Natural killer cell (primary cell): Measurements from ENCODE around the gene STEAP1B. TPM values are rescaled to one million over a fixed set of nuclear protein-coding genes. Genes with fewer than 3 reads are reported as not detected.

Experiments used
- ATAC-seq, 3 donors: fragments of 150-1000 bp in 2 of 3; fragments of 200-7000 bp in 1 of 3; cut with Tn5 transposase; 1 replicate in 1 of 3; 2 replicates in 2 of 3; pipeline ENCODE4 v1.10.0; 2021; ENCODE audit warnings: mild to moderate bottlenecking in 2 of 3, moderate library complexity in 2 of 3
- DNase-seq, 2 donors: peaks; one replicate each; pipeline versions ENCODE4 v3.0.0 to v3.0.0-alpha.2; 2013 to 2021; ENCODE audit warnings: mixed read lengths in 1 of 2
- H3K27ac ChIP-seq: one replicate; pipeline ENCODE4 v1.5.1; 2013; ENCODE audit warnings: mild to moderate bottlenecking, low read length
- H3K27me3 ChIP-seq: one replicate; pipeline ENCODE4 v1.6.1; 2013; ENCODE audit warnings: low read length; ENCODE audit not compliant: control insufficient read depth, insufficient read depth
- H3K36me3 ChIP-seq: one replicate; pipeline ENCODE4 v1.6.1; 2013; ENCODE audit warnings: low read length; ENCODE audit not compliant: control insufficient read depth, insufficient read depth
- H3K4me1 ChIP-seq: one replicate; pipeline ENCODE4 v1.6.1; 2013; ENCODE audit warnings: low read length; ENCODE audit not compliant: control insufficient read depth, insufficient read depth
- H3K4me3 ChIP-seq: one replicate; pipeline ENCODE4 v1.5.1; 2013; ENCODE audit warnings: low read length
- H3K9me3 ChIP-seq: one replicate; pipeline ENCODE4 v1.6.1; 2013; ENCODE audit warnings: low read length; ENCODE audit not compliant: control insufficient read depth, insufficient read depth
- H3K27ac Mint-ChIP-seq, 2 donors: one replicate each; pipeline ENCODE4 v1.8.0; 2022; ENCODE audit warnings: mild to moderate bottlenecking in 2 of 2, mixed read lengths in 2 of 2, moderate library complexity in 1 of 2
- H3K27me3 Mint-ChIP-seq, 2 donors: one replicate each; pipeline ENCODE4 v1.8.0; 2022; ENCODE audit warnings: low read depth in 2 of 2, mixed read lengths in 2 of 2
- H3K36me3 Mint-ChIP-seq: one replicate; pipeline ENCODE4 v1.8.0; 2022; ENCODE audit warnings: mixed read lengths
- H3K4me1 Mint-ChIP-seq, 2 donors: one replicate each; pipeline ENCODE4 v1.8.0; 2022; ENCODE audit warnings: mixed read lengths in 2 of 2
- H3K4me3 Mint-ChIP-seq: one replicate; pipeline ENCODE4 v1.8.0; 2022; ENCODE audit warnings: mild to moderate bottlenecking, moderate library complexity, mixed read lengths
- H3K9me3 Mint-ChIP-seq, 2 donors: one replicate each; pipeline ENCODE4 v1.8.0; 2022; ENCODE audit warnings: mixed read lengths in 2 of 2
- CTCF ChIP-seq: fragments of 200-600 bp; IDR thresholded peaks from one replicate; pipeline ENCODE4 v1.8.0; 2022; ENCODE audit warnings: antibody characterized with exemption
- WGBS: methylation state at CpG from one replicate; pipeline ENCODE4 v1.1.7; 2013; ENCODE audit warnings: missing lambda C conversion rate; ENCODE audit not compliant: insufficient coverage; 5-methylcytosine and 5-hydroxymethylcytosine counted together
- intact Hi-C: fragments of 100-400 bp; cut with micrococcal nuclease; formaldehyde crosslinking; loops from one replicate; pipeline ENCODE4 v1.14.2; 2022
- total RNA-seq, 4 donors: library from RNA; stranded (reverse); fragments of 120-200 nt in 1 of 4; gene quantifications; one replicate each; pipeline versions ENCODE4 v1.2.3 to v1.2.4, GENCODE V29; 2013 to 2022

STEAP1B gene
- total RNA-seq, 3 donors from 2014 or later (not counting 1 experiment from before 2014, with no cell fraction given), result 0.31 TPM; not detected in 2

- intact Hi-C loops, result no loop called here
- DNase-seq (no peak), ATAC-seq (no peak)
- H3K4me3 Mint-ChIP-seq, result no peak overlapping the region
- H3K9me3 Mint-ChIP-seq, result no peaks in the 10 kb centered on the region
- no peaks in the 10 kb centered on the region for H3K4me1 Mint-ChIP-seq
- H3K36me3 Mint-ChIP-seq, result no peaks in the 10 kb centered on the region
- H3K27me3 Mint-ChIP-seq, result peaks cover 9 to 17% of the 10 kb centered on the region in 2 donors
- no peak overlapping the region for H3K27ac ChIP-seq
- H3K36me3 ChIP-seq, result no peaks in the 10 kb centered on the region
- no peaks in the 10 kb centered on the region for H3K4me1 ChIP-seq
- no peaks in the 10 kb centered on the region for H3K27me3 ChIP-seq
- TF ChIP-seq CTCF, result no peak
- 90% methylated on average over 7 of the region's 7 CpGs for WGBS
- H3K27ac Mint-ChIP-seq, result no peak overlapping the region
- no peak overlapping the region for H3K4me3 ChIP-seq
- no peaks in the 10 kb centered on the region for H3K9me3 ChIP-seq
Observed at GRCh38 chr7:22419488-22419887, 80.5 kb downstream of the STEAP1B start.

- H3K27ac Mint-ChIP-seq, result no peak overlapping the region
- Histone ChIP-seq H3K9me3 (no peaks in the 10 kb centered on the region), H3K4me3 (no peak overlapping the region), H3K36me3 (no peaks in the 10 kb centered on the region), H3K27ac (no peak overlapping the region), H3K4me1 (no peaks in the 10 kb centered on the region), H3K27me3 (no peaks in the 10 kb centered on the region)
- no peak for TF ChIP-seq CTCF
- H3K27me3 Mint-ChIP-seq, result peaks cover 12 to 17% of the 10 kb centered on the region in 2 donors
- 75% methylated on average over 6 of the region's 6 CpGs for WGBS
- DNase-seq (no peak), ATAC-seq (no peak)
- no peaks in the 10 kb centered on the region for H3K4me1 Mint-ChIP-seq
- no peaks in the 10 kb centered on the region for H3K9me3 Mint-ChIP-seq
- H3K36me3 Mint-ChIP-seq, result no peaks in the 10 kb centered on the region
- no peak overlapping the region for H3K4me3 Mint-ChIP-seq
- intact Hi-C loops, result no loop called here
Observed at GRCh38 chr7:22418251-22419046, 81.5 kb downstream of the STEAP1B start.

GRCh38 chr7:22417841-22418240 is 82.1 kb downstream of the STEAP1B start:
- Histone ChIP-seq H3K4me3 (no peak overlapping the region), H3K27me3 (no peaks in the 10 kb centered on the region), H3K4me1 (no peaks in the 10 kb centered on the region), H3K9me3 (no peaks in the 10 kb centered on the region), H3K36me3 (no peaks in the 10 kb centered on the region), H3K27ac (no peak overlapping the region)
- WGBS, result 76% methylated on average over 5 of the region's 5 CpGs
- H3K4me1 Mint-ChIP-seq, result no peaks in the 10 kb centered on the region
- H3K27ac Mint-ChIP-seq, result no peak overlapping the region
- H3K27me3 Mint-ChIP-seq, result peaks cover 12 to 17% of the 10 kb centered on the region in 2 donors
- ATAC-seq, result no peak
- intact Hi-C loops, result no loop called here
- no peaks in the 10 kb centered on the region for H3K36me3 Mint-ChIP-seq
- H3K4me3 Mint-ChIP-seq, result no peak overlapping the region
- no peak for DNase-seq
- H3K9me3 Mint-ChIP-seq, result no peaks in the 10 kb centered on the region
- no peak for TF ChIP-seq CTCF

GRCh38 chr7:22417349-22417748 is 82.6 kb downstream of the STEAP1B start:
- ATAC-seq (no peak), DNase-seq (no peak)
- H3K36me3 Mint-ChIP-seq, result no peaks in the 10 kb centered on the region
- no peak for TF ChIP-seq CTCF
- Histone ChIP-seq H3K4me3 (no peak overlapping the region), H3K9me3 (no peaks in the 10 kb centered on the region), H3K27ac (no peak overlapping the region), H3K27me3 (no peaks in the 10 kb centered on the region), H3K36me3 (no peaks in the 10 kb centered on the region), H3K4me1 (no peaks in the 10 kb centered on the region)
- intact Hi-C loops, result no loop called here
- H3K4me1 Mint-ChIP-seq, result no peaks in the 10 kb centered on the region
- no peak overlapping the region for H3K4me3 Mint-ChIP-seq
- peaks cover 12 to 20% of the 10 kb centered on the region in 2 donors for H3K27me3 Mint-ChIP-seq
- no peaks in the 10 kb centered on the region for H3K9me3 Mint-ChIP-seq
- no peak overlapping the region for H3K27ac Mint-ChIP-seq
- WGBS, result 96% methylated on average over 2 of the region's 2 CpGs
